GM15510 (cell line): Measurements from ENCODE around the gene UBAC1.

Source experiments
- POLR2A ChIP-seq: IDR thresholded peaks from 3 replicates; pipeline ENCODE4 v1.6.1; 2011; ENCODE audit warnings: borderline replicate concordance; ENCODE audit not compliant: insufficient read length; ENCODE audit errors: extremely low read depth

UBAC1 gene

DNA sequence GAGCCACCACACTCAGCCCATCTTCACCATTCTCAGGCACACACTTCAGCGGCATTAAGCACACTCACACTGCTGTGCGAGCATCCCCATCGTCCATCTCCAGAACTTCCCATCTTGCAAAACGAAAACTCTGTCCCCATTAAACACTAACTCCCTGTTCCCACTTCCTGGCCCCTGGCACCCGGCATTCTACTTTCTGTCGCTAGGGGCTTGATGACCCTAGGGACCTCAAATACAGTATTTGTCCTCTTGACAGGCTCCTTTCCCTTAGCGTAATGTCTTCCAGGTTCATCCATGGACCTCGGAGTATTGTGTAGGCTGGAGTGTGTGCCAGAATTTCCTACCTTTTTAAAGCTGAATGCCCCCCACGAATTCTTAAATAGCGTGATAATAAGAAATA is 14.7 kb upstream of the UBAC1 start:
- no peak for TF ChIP-seq POLR2A

DNA sequence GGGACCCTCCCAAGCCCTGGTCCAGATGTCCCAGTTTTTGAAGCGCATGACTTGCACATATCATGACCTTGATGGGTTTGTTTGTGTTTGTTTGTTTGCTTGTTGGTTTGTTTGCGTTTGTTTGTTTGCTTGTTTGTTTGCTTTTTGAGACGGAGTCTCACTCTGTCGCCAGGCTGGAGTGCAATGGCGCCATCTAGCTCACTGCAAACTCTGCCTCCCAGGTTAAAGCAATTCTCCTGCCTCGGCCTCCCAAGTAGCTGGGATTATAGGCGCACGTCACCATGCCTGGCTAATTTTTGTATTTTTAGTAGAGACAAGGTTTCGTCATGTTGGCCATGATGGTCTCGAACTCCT is 13.0 kb upstream of the UBAC1 start:
- TF ChIP-seq POLR2A: no peak

DNA sequence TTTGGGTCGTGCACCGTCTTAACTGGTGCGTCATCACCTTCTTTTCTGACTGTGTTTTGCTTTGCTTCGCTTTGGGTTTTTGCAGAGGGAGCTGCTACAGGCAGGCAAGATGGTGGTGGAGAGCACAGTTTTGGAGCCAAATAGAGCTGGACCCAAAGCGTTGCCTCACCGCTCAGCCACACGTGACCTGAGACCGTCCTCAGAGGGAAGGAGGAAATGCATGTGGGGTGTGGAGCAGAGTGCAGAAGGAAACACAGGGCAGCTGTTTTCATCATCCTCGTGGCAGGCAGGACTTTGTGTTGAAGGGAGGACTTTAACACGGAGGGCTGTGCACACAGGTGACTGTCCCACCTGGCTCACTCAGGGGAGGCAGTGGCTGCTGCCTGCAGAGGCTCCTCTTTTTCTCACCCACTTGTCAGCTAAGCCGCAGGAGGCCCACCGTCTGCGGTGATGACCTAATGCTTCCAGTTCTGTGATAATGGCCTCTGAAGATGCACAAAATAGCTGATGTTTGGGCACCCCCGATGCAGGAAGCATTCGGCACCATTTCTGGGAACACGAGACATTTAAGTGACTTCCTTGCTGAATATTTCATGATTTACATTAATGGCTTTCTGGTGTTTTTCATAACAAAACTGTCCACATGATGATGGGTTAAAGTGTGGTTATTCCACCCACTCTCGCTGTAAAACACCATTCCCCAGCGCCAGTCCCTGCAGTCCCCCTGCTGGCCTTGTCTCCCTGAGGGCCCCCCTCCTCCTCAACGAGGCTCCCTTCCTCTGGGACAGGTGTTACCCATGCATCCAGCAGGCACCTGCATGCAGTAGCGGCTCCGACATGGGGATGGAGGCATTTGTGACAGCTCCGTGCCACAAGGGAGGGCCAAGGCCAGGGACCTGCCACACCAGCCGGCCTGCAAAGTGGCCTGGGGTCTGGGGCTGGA is 12.4 kb upstream of the UBAC1 start:
- TF ChIP-seq POLR2A: no peak

DNA sequence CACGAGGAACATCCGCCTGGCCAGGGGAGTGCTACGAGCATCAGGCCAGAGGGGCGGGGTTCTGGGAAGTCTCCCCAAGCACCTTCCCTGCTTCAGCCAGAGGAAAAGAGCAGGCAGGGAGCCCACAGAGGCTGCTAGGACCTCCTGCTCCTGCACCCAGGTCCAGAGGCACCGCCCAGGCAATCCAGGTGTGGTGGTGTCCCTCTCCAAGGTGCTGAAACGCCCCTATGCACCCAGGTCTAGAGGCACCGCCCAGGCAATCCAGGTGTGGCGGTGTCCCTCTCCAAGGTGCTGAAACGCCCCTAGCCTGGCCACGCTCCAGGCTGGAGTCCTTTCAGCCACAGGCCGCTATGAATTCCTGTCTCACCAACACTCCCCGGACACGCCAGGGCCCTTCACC is 10.7 kb upstream of the UBAC1 start:
- no peak for TF ChIP-seq POLR2A

DNA sequence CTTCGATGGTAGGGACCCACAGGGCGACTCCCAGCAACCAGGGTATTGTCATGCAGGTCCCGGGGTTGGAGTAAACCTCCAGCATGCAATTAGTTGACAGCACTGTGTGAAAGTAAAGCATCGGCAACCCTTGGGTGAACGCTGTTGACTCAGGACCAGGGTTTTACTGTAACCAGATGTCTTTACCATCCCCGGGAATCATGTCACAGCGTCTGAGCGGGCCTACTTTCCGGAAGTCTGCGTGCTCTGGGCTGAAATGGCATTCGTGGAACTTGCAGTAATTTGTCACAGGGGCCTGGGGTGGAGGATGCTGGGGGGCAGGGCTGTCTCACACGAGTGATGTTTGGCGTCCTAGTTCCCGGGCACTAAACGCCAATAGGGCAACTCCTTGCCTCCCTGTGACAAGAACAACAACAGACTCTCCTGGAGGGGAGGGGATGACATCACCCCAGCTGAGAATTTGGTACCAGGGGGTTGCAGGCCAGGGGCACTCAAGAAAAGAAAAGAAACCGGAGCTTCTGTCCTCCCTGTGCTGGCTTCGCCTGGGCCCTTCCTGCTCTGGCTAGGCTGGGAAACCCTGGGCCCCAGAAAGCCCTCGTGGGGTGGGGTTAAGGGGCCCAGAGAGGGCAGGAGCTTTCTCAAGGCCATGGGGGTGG is 10.1 kb upstream of the UBAC1 start:
- TF ChIP-seq POLR2A: no peak

DNA sequence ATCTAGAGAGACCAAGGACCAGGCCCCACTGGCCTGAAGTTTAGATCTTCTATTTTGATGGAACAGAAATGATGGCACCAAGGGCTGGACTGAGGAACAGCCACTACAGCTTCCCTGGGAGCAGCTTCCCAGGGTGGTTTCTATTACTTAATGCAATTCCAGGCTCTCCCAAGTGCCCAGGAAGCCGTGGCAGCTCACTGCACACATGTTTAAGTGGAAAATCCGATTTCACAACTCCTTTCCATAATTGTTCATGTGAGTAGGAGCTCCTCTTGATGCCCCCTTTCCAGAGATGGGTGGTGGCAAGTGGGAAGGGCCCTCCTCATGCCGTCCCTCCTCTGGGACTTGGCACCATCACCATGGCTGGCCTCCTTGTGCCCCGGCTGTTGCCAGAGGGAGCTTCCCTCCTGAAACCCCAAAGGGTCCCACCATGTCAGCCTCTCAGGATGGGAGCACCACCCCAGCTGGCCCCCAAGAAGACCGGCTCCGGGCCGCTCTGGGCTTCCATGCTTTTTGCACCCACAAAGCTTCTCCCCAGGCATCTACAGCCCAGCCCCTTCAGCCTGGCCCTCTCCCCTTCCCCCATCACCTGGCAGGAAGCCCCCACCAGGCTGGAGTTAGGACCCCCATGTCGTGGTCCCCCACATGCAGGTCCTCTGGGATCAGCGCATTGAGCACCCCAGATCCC is 9.1 kb upstream of the UBAC1 start:
- TF ChIP-seq POLR2A: no peak

DNA sequence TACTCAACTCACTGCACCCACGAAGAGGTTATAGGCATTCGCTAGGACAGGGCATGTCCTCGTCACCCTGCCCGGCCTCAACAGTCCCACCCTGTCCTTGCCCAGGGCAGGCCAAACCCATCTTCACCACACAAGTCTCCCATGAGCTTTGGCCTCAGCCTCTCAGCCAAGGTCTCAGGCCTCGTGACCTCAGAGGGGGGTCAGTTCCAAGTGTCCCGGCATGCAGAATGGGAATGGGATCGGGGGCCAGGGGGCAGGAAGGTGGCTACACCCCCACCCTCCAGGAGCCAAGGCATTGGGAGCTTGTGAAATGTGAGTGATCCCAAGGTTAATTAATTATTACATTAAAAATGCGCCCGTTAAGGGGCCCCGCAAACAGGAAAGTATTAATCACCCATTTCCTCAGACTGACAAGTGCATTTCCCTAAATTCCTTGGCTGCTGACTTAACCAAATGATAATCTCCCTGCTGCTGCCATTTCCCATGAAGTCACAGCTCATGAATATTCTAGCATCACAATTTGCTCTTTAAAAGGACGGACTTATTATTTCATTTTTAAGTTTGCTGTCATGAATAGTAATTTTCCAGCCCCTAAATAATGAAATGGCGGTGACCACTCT is 8.0 kb upstream of the UBAC1 start:
- no peak for TF ChIP-seq POLR2A

DNA sequence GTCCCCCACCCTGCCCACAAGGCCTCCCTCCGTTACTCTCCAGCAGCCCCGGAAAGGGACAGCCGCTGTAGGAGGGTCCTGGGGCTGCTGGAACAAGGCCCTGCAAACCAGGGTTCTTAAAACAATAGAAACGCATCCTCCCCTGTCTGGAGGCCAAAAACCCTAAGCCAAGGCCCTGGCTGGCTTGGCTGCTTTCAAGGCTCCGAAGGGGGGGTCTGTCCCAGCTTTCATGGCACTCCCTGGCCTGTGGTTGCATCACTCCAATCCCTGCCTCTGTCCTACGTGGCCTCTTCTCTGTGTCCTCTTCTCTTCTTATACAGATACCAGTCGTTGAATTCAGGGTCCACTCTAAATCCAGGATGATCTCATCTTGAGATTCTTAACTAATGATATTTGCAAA is 7.4 kb upstream of the UBAC1 start:
- no peak for TF ChIP-seq POLR2A

DNA sequence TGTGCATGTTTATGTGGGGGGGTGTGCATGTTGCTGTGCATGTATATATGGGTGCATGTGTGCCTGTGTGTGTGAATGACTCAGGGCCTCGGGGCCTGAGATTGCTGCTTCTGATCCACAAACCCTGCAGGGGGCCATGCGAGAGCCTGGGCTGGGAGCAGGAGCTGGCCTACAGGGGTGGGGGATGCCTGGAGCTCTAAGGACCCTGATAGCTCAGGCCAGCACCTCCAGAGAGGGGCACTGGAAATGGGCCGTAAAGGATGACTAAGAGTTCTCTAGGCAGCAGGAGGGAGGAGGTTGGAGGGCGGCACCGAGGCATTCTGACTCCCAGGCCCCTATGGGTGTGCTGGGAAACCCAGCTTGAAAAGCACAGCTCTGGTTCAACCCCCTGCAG is 6.9 kb upstream of the UBAC1 start:
- no peak for TF ChIP-seq POLR2A

DNA sequence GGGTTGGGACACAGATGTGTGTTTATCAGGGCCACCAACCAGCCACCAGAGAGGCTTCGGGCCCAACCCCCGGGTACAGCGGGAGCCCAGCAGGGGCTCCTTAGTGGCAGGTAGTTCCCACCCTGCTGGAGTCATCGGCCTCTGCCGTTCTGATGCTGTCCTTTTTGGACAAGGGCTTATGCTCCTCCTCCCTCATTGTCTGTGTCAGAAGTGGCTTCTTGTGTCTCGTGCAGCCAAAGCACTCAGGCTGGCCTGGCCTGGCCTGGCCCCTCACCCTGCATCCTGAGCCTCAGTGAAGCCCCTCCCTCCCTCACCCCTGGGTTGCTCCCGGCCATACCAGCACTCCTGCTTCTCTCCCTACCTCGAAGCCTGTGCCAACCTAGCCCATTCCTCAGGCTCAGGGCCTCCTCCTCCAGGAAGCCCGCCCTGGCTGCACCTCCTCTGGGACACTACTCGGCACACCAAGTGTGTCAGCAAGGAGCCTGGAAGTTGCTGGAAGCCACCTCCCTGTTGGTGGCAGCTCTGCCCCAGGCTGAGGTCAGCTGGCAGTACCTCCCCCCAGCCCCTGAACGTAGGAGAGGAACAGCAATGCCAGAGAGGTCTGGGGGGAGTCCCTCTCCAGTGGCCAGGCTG is 4.1 kb upstream of the UBAC1 start:
- TF ChIP-seq POLR2A: no peak

DNA sequence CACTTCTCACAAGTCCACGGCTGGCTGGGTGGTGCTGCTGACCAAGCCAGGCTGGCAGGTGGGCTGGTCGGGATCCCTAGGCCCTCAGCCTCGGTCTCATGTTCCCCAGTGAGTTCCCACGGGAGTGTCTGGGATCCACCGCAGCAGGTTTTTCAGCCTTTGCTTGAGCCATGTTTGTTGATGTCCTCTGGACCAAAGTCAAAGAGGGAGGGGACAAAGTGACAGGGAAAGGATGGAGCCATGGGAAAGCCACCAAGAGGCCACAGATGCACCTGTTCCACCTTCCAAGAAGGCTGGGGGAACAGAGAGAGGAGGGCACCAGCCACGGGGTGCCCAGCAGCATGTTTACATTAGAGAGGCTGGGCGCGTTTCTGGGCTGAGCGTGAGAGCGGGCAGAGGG is 2.8 kb upstream of the UBAC1 start:
- TF ChIP-seq POLR2A: no peak

DNA sequence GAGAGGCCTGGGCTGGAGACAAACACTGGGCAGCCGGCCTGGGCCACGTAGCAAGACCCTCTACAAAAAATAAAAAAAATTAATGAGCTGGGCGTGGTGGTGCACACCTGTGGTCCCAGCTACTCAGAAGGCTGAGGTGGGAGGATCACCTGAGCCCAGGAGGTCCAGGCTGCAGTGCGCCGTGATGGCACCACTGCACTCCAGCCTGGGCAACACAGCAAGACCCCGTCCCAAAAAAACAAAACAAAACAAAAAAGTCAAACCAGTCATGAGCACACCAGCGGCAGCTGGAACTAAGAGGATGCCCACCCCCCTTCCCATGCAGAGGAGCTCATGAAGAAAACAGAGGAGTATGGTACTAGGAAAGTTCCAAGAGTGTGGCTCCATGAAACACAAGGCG is 2.2 kb upstream of the UBAC1 start:
- TF ChIP-seq POLR2A: no peak

DNA sequence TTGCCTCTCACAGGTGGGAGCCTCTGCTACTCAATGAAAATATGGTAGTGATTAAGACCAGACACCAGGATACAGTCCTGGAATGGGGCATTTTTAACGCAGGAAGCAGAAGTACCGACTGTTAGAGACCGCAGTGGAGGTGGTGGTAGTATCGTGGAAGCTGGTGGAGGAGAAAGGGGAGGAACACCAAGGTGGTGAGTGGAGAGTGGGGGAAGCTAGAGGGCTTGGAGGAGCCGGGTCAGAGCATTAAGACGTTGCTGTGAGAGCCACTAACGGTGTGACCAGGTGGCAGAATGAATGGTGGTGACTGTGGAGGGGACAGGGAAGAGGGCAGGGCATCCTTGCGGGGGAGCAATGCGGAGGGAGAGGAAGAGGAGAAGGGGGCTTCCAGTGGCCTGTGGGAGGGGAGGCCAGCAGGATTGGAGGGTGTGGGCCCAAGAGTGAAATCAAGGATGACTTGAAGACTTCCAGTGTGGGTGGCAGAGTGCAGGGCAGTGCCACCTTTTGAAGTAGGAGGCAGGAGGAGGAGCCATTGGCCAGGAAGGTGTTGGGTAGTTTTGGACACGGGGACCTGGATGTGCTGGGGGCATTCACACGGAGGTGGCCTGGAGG is 1.6 kb upstream of the UBAC1 start:
- no peak for TF ChIP-seq POLR2A
